Measurements from ENCODE around the gene RAB8B. TPM values are rescaled to one million over a fixed set of nuclear protein-coding genes. Genes with fewer than 3 reads are reported as not detected.

RAB8B gene
- total RNA-seq, 1 experiment from 2014 or later: 17.6 TPM

DNA sequence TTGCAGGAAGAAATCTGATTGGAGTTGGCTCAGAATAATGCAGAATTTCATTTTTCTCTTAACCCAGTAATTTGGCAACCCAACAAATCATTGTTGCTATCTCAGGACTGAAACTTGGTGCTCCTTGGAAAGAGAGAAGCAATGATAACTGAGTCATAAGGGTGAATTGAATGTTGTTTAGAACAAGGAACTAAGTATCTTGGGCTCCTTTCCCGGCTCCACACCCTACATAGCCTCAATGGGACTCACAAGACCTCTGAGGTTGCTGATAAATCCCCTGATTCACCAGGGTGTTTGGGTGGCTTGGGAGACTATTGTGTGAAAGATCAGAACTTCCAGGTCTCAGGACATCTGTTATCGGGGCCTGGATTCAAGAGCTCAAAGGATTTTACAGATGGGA, 7.8 kb upstream of the RAB8B start:
- Histone ChIP-seq H3K9me3 (ENCODE audit: control insufficient read depth, insufficient read depth, low read depth, low read length) (no peaks in the 10 kb centered on the region), H3K4me1 (ENCODE audit: control insufficient read depth, insufficient read depth, low read length) (no peaks in the 10 kb centered on the region), H3K27me3 (ENCODE audit: control insufficient read depth, insufficient read depth, low read length) (peaks cover 3% of the 10 kb centered on the region; the same call in 1 of the 2 replicates), H3K36me3 (ENCODE audit: control insufficient read depth, insufficient read depth, low read length) (no peaks in the 10 kb centered on the region), H3K4me3 (ENCODE audit: low read depth in 2 of 2, low read length in 2 of 2) (no peak overlapping the region), H3K27ac (ENCODE audit: low read length) (no peak overlapping the region)
- BruUV-seq (replicated peaks): no TSS peak
- in situ Hi-C loops (cut with HindIII; ENCODE audit: low pct_unique_long_range_greater_than_20kb, low sequenced_read_pairs) (no loop called here), intact Hi-C loops (cut with micrococcal nuclease; ENCODE audit: unreplicated experiment) (loop anchor here (10.0 kb wide), 1 partner anchor 223 kb away; no protein-coding TSS in a partner anchor)
- POLR2A ChIA-PET: no interaction called here
- no peak for ATAC-seq
- DNase-seq (ENCODE audit: low read depth, low spot score): no peak
- TF ChIP-seq SIN3A (IDR thresholded peaks at IDR 0.05; ENCODE audit: borderline replicate concordance, insufficient read depth, low read depth, low read length): no peak
- TF ChIP-seq, protein P1, sequence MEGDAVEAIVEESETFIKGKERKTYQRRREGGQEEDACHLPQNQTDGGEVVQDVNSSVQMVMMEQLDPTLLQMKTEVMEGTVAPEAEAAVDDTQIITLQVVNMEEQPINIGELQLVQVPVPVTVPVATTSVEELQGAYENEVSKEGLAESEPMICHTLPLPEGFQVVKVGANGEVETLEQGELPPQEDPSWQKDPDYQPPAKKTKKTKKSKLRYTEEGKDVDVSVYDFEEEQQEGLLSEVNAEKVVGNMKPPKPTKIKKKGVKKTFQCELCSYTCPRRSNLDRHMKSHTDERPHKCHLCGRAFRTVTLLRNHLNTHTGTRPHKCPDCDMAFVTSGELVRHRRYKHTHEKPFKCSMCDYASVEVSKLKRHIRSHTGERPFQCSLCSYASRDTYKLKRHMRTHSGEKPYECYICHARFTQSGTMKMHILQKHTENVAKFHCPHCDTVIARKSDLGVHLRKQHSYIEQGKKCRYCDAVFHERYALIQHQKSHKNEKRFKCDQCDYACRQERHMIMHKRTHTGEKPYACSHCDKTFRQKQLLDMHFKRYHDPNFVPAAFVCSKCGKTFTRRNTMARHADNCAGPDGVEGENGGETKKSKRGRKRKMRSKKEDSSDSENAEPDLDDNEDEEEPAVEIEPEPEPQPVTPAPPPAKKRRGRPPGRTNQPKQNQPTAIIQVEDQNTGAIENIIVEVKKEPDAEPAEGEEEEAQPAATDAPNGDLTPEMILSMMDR (IDR thresholded peaks at IDR 0.05): no peak
- TF ChIP-seq POLR2AphosphoS5 (IDR thresholded peaks at IDR 0.05; ENCODE audit: low read depth, low read length): no peak
- TF ChIP-seq, protein P2, sequence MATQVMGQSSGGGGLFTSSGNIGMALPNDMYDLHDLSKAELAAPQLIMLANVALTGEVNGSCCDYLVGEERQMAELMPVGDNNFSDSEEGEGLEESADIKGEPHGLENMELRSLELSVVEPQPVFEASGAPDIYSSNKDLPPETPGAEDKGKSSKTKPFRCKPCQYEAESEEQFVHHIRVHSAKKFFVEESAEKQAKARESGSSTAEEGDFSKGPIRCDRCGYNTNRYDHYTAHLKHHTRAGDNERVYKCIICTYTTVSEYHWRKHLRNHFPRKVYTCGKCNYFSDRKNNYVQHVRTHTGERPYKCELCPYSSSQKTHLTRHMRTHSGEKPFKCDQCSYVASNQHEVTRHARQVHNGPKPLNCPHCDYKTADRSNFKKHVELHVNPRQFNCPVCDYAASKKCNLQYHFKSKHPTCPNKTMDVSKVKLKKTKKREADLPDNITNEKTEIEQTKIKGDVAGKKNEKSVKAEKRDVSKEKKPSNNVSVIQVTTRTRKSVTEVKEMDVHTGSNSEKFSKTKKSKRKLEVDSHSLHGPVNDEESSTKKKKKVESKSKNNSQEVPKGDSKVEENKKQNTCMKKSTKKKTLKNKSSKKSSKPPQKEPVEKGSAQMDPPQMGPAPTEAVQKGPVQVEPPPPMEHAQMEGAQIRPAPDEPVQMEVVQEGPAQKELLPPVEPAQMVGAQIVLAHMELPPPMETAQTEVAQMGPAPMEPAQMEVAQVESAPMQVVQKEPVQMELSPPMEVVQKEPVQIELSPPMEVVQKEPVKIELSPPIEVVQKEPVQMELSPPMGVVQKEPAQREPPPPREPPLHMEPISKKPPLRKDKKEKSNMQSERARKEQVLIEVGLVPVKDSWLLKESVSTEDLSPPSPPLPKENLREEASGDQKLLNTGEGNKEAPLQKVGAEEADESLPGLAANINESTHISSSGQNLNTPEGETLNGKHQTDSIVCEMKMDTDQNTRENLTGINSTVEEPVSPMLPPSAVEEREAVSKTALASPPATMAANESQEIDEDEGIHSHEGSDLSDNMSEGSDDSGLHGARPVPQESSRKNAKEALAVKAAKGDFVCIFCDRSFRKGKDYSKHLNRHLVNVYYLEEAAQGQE (IDR thresholded peaks at IDR 0.05; ENCODE audit: insufficient read depth in 1 of 2, low read depth in 2 of 2, low read length in 1 of 2): no peak
- no peak for TF ChIP-seq TCF7L2 (IDR thresholded peaks at IDR 0.05; ENCODE audit: low read depth, low read length)
- CTCF ChIA-PET: no interaction called here

DNA sequence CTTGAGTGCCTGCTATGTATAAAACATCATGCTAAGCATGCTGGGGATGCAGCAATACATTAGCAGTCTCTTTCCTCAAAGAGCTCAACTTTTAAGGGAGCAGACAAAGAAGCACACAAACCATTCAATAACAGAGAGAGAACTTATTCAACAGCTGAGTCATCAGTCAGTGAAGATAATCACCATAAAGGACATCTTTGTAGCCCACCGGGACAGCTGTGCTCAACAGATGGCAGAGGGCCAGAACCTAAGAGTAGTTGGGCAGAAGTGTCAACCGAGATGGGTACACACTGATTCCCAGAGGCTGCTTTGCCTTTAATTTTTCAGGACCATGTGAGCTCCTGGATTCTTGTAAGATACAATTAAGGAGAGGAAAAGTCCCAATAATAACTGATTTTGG, 4.2 kb upstream of the RAB8B start:
- no TSS peak for BruUV-seq (replicated peaks)
- no peaks in the 10 kb centered on the region for H3K9me3 ChIP-seq (ENCODE audit: control insufficient read depth, insufficient read depth, low read depth, low read length)
- peaks cover 6% of the 10 kb centered on the region; the same call in 1 of the 2 replicates for H3K4me1 ChIP-seq (ENCODE audit: control insufficient read depth, insufficient read depth, low read length)
- CTCF ChIA-PET: no interaction called here
- no peaks in the 10 kb centered on the region; the same call in 1 of the 2 replicates for H3K36me3 ChIP-seq (ENCODE audit: control insufficient read depth, insufficient read depth, low read length)
- H3K4me3 ChIP-seq (ENCODE audit: low read depth in 2 of 2, low read length in 2 of 2): no peak overlapping the region
- H3K27me3 ChIP-seq (ENCODE audit: control insufficient read depth, insufficient read depth, low read length): peaks cover 3% of the 10 kb centered on the region; the same call in 1 of the 2 replicates
- DNase-seq (ENCODE audit: low read depth, low spot score) (no peak), ATAC-seq (no peak)
- in situ Hi-C loops (cut with HindIII; ENCODE audit: low pct_unique_long_range_greater_than_20kb, low sequenced_read_pairs): no loop called here
- no peak overlapping the region for H3K27ac ChIP-seq (ENCODE audit: low read length)
- no peak for TF ChIP-seq SIN3A (IDR thresholded peaks at IDR 0.05; ENCODE audit: borderline replicate concordance, insufficient read depth, low read depth, low read length)
- TF ChIP-seq TCF7L2 (IDR thresholded peaks at IDR 0.05; ENCODE audit: low read depth, low read length): no peak
- no peak for TF ChIP-seq POLR2AphosphoS5 (IDR thresholded peaks at IDR 0.05; ENCODE audit: low read depth, low read length)
- TF ChIP-seq, protein P2 (IDR thresholded peaks at IDR 0.05; ENCODE audit: insufficient read depth in 1 of 2, low read depth in 2 of 2, low read length in 1 of 2): no peak
- TF ChIP-seq, protein P1 (IDR thresholded peaks at IDR 0.05): no peak
- intact Hi-C loops (cut with micrococcal nuclease; ENCODE audit: unreplicated experiment): loop anchor here (10.0 kb wide), 1 partner anchor 220 kb away; no protein-coding TSS in a partner anchor
- POLR2A ChIA-PET: no interaction called here
